ENCODE data around the gene ACVRL1. TPM values are rescaled to one million over a fixed set of nuclear protein-coding genes. Genes with fewer than 3 reads are reported as not detected.

Gene ACVRL1
- total RNA-seq, 1 experiment from 2014 or later, result not detected

GRCh38 chr12:51937926-51938325, 30.6 kb downstream of the ACVRL1 start:
- Mint-ChIP-seq H3K9me3 (no peaks in the 10 kb centered on the region), H3K36me3 (ENCODE audit: insufficient read depth in 1 of 3, low read depth in 3 of 3) (no peaks in the 10 kb centered on the region), H3K4me1 (peaks cover 12 to 15% of the 10 kb centered on the region in 2 experiments; a peak in 3 of 4 replicates), H3K27me3 (ENCODE audit: low read depth) (peaks cover 24% of the 10 kb centered on the region), H3K27ac (no peak overlapping the region), H3K4me3 (no peak overlapping the region)
- Histone ChIP-seq H2BK12ac (ENCODE audit: insufficient read length, low read depth, low read length) (no peak overlapping the region), H3K4me1 (ENCODE audit: insufficient read depth, low read length) (no peaks in the 10 kb centered on the region; the same call in 1 of the 2 replicates), H3K27me3 (ENCODE audit: insufficient read depth, low read length) (no peaks in the 10 kb centered on the region), H4K20me1 (ENCODE audit: control insufficient read depth, insufficient read depth, insufficient read length) (no peaks in the 10 kb centered on the region), H3K18ac (ENCODE audit: insufficient read length, low read depth, low read length) (no peak overlapping the region), H2BK15ac (ENCODE audit: low read depth, low read length) (no peak overlapping the region), H3K79me2 (ENCODE audit: insufficient read depth, low read length) (no peaks in the 10 kb centered on the region), H3K14ac (ENCODE audit: insufficient read depth, low read length) (no peak overlapping the region), H3K23ac (ENCODE audit: insufficient read length, low read depth, low read length) (no peak overlapping the region), H3K9me3 (ENCODE audit: control insufficient read depth, low read depth, low read length) (no peaks in the 10 kb centered on the region), H4K8ac (replicated peaks; ENCODE audit: insufficient read length, low read depth, low read length) (no peak overlapping the region), H2BK5ac (ENCODE audit: insufficient read length, low read length) (no peak overlapping the region), H2AFZ (ENCODE audit: low read length) (no peak overlapping the region), H4K5ac (ENCODE audit: insufficient read length, low read depth, low read length) (no peak overlapping the region), H2BK120ac (ENCODE audit: low read depth, low read length, poor library complexity, severe bottlenecking) (no peak overlapping the region), H3K23me2 (ENCODE audit: insufficient read length, low read depth, low read length, poor library complexity, severe bottlenecking) (no peaks in the 10 kb centered on the region), H4K91ac (ENCODE audit: insufficient read length, low read depth, low read length) (no peak overlapping the region), H3K79me1 (ENCODE audit: insufficient read depth, low read depth, low read length, poor library complexity, severe bottlenecking) (no peaks in the 10 kb centered on the region), H3T11ph (ENCODE audit: low read length) (no peak overlapping the region), H2BK20ac (ENCODE audit: low read depth, low read length, poor library complexity, severe bottlenecking) (no peak overlapping the region), H3K27ac (ENCODE audit: insufficient read length, low read depth, low read length) (no peak overlapping the region), H2AK5ac (ENCODE audit: insufficient read length, low read length) (no peak overlapping the region), H3K56ac (ENCODE audit: insufficient read length, low read depth, low read length) (no peak overlapping the region), H3K4ac (ENCODE audit: low read depth, low read length) (no peak overlapping the region), H3K4me2 (ENCODE audit: insufficient read depth, insufficient read length, low read length) (no peak overlapping the region), H3K9ac (ENCODE audit: extremely low read depth, insufficient read length, low read length) (no peak overlapping the region)
- DNase-seq, result no peak
- no CpG with 5 or more reads among the region's 2 CpGs for WGBS (ENCODE audit: extremely low coverage, insufficient read length, low lambda C conversion rate)
- no peak for TF ChIP-seq CTCF (conservative IDR thresholded peaks at IDR 0.05)
